ENCODE data around the gene YBX2. TPM values are rescaled to one million over a fixed set of nuclear protein-coding genes. Genes with fewer than 3 reads are reported as not detected.

The YBX2 gene
- total RNA-seq, 1 donor from 2014 or later = 0.26 TPM

- no peak overlapping the region for H3K4me3 ChIP-seq (ENCODE audit: low read depth, low read length)
- no peak for TF ChIP-seq CTCF (IDR thresholded peaks at IDR 0.05; ENCODE audit: insufficient read depth, low read length, severe bottlenecking)
- no peaks in the 10 kb centered on the region for H3K36me3 ChIP-seq (ENCODE audit: control insufficient read depth, insufficient read depth, low read length)
- no peak for DNase-seq (ENCODE audit: low read depth)
- H3K27me3 ChIP-seq (ENCODE audit: control insufficient read depth, insufficient read depth, low read length) = peaks cover 5% of the 10 kb centered on the region
- no peak for FAIRE-seq
These were observed 5.0 kb downstream of the YBX2 start for GRCh38 chr17:7289256-7290032.

- TF ChIP-seq CTCF (IDR thresholded peaks at IDR 0.05; ENCODE audit: insufficient read depth, low read length, severe bottlenecking) = no peak
- FAIRE-seq (no peak), DNase-seq (ENCODE audit: low read depth) (no peak)
- H3K4me3 ChIP-seq (ENCODE audit: low read depth, low read length) = no peak overlapping the region
- no peaks in the 10 kb centered on the region for H3K36me3 ChIP-seq (ENCODE audit: control insufficient read depth, insufficient read depth, low read length)
- peaks cover 5% of the 10 kb centered on the region for H3K27me3 ChIP-seq (ENCODE audit: control insufficient read depth, insufficient read depth, low read length)
These were observed 8.8 kb downstream of the YBX2 start for GRCh38 chr17:7285679-7286078.

GRCh38 chr17:7284911-7285310, 9.5 kb downstream of the YBX2 start:
- Histone ChIP-seq H3K27me3 (ENCODE audit: control insufficient read depth, insufficient read depth, low read length) (peaks cover 5% of the 10 kb centered on the region), H3K4me3 (ENCODE audit: low read depth, low read length) (no peak overlapping the region), H3K36me3 (ENCODE audit: control insufficient read depth, insufficient read depth, low read length) (no peaks in the 10 kb centered on the region)
- no peak for TF ChIP-seq CTCF (IDR thresholded peaks at IDR 0.05; ENCODE audit: insufficient read depth, low read length, severe bottlenecking)
- DNase-seq (ENCODE audit: low read depth) = no peak
- no peak for FAIRE-seq

- TF ChIP-seq CTCF (IDR thresholded peaks at IDR 0.05; ENCODE audit: insufficient read depth, low read length, severe bottlenecking) = no peak
- H3K36me3 ChIP-seq (ENCODE audit: control insufficient read depth, insufficient read depth, low read length) = no peaks in the 10 kb centered on the region
- no peak for FAIRE-seq
- peaks cover 5% of the 10 kb centered on the region for H3K27me3 ChIP-seq (ENCODE audit: control insufficient read depth, insufficient read depth, low read length)
- no peak overlapping the region for H3K4me3 ChIP-seq (ENCODE audit: low read depth, low read length)
- no peak for DNase-seq (ENCODE audit: low read depth)
These were observed 10.8 kb downstream of the YBX2 start for GRCh38 chr17:7283471-7284216.

GRCh38 chr17:7282752-7283321, 11.6 kb downstream of the YBX2 start:
- Histone ChIP-seq H3K27me3 (ENCODE audit: control insufficient read depth, insufficient read depth, low read length) (peaks cover 5% of the 10 kb centered on the region), H3K4me3 (ENCODE audit: low read depth, low read length) (no peak overlapping the region), H3K36me3 (ENCODE audit: control insufficient read depth, insufficient read depth, low read length) (no peaks in the 10 kb centered on the region)
- no peak for FAIRE-seq
- no peak for TF ChIP-seq CTCF (IDR thresholded peaks at IDR 0.05; ENCODE audit: insufficient read depth, low read length, severe bottlenecking)
- no peak for DNase-seq (ENCODE audit: low read depth)

Data from bronchial epithelial cell (primary cell).